Astrocyte of the hippocampus (primary cell): ENCODE data around the gene RAPGEF2.

Source experiments
- DNase-seq: peaks from one replicate; pipeline ENCODE4 v3.0.0; 2011; ENCODE audit warnings: low read depth, low spot score

The RAPGEF2 gene

DNA sequence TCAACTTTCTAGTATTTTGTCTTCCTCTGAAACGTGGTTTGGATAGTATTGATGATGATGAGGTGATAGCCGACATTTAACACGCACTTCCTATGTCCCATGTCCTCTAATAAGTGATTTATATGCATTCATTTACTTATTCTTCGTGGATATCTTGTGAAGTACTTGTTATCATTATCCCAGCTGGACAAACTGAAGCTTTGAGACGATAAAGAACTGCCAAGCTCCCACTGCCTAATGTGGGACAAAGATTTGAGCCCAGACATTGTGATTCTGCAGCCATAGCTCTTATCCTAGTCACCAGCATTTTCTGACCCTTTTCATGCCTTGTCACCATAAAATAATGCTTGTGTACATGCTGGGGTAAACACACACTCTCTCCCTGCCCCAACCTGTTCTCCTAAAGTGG is 92.5 kb downstream of the RAPGEF2 start:
- no peak for DNase-seq

DNA sequence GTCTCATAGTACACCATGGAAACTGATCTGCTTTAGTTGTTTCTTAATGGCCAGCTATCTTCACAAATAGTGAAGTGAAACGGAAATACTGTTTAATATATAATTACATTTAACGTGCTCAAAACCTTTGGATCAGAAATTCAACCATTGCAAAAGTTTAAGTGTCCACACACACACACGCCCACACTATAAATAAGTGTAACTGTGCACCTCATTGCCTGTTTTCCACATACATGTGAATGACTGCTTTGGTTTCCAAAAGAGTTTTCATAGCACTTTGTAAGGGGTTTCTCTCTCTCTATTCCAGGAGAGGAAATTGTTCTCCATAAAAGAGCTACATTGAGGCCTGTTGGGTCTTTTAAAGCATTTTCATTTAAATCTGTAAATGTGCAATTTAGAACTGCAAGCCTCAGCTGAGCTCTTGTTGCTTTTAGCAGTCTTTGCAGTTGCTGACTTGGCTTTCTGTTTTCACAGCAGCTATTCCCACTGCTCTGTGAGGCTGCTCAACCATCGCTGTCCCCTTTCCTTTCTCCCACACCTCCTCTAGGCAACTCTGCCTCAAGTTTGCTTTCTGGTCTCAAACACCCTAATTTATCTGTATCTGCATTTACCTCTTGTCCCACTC is 94.5 kb downstream of the RAPGEF2 start:
- DNase-seq, result peak; percentile 22

DNA sequence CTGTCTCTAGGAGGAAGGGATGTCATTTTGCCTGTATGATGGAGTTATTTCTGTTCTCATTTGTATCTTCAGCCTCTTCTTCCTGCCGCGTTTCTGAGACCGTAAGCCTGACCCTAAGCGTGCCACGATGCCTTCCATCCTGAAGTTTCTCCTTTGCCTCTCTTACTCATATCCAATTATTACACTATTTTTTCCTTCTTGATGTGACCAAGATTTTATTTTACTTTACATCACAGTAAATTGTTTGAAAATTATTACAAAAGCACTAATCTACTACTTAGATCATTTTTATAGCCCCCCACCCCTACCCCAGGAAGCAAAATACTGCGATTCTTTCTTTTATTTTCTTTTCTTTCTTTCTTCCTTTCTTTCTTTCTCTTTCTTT is 95.0 kb downstream of the RAPGEF2 start:
- peak; percentile 13 for DNase-seq

DNA sequence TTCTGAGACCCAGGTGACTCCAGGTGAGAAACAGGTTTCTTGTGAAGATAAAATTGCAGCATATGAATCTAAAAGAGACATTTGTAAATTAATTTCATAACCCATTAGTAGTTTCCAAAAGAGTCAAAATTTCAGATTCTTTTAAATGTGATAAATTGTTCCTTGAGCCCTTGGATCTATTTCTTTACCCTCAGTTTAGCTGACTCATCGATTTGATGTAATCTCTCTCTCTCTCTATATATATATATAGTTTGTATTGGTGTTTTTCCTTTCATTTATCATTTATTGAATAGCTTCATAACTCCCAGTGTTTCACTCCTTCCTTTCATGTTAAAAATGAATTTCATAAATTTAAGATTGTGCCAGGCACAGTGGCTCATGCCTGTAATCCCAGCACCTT is 96.9 kb downstream of the RAPGEF2 start:
- DNase-seq, result no peak

DNA sequence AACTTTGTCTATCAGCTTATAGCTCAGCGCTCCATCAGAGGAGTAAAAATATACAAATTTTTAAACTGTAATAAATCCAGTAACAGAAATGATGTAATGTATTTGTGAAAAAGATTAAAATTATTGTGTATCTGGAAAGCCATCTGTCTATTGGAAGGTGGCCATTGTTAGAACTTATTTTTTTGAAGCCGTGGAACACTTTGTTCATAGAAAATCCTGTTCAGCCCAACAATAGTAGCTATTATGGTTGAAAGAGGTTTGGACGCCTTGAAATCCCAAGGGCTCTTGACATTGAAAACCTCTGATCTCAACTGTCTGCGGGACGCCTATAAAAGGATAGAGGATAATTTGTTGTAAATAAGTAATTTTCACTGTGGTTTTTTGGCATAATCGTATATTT is 98.3 kb downstream of the RAPGEF2 start:
- DNase-seq, result no peak

DNA sequence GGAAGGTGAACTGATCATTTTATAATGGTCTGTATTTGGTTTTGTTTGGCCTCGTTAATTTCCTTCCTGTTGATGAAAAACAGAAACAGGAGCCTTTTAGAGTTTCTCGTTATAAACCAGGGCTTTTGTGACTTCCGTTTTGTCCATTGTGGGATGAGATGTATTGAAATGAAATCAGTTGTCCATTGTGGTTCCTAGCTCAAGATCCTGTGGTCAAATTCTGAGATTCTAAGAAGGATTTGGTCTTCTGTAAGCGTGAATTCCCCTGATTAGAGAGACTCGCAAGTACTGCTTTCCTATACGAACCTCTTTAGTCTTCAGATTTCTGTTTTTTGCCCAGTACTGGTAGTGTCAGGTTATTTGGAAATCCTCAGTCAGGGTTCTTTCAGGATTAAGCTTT is 101.7 kb downstream of the RAPGEF2 start:
- DNase-seq, result peak; percentile 48

DNA sequence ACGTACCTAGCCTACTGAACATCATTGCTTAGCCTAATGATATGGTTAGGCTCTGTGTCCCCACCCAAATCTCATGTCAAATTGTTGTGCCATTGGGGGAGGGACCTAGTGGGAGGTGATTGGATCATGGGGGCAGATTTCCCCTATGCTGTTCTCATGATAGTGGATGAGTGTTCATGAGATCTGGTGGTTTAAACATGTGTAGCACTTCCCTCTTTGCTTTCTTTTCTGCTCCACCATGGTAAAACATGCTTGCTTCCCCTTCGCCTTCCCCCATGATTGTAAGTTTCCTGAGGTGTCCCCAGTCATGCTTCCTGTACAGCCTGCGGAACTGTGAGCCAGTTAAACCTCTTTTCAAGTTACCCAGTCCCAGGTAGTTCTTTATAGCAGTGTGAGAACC is 102.6 kb downstream of the RAPGEF2 start:
- DNase-seq, result no peak

DNA sequence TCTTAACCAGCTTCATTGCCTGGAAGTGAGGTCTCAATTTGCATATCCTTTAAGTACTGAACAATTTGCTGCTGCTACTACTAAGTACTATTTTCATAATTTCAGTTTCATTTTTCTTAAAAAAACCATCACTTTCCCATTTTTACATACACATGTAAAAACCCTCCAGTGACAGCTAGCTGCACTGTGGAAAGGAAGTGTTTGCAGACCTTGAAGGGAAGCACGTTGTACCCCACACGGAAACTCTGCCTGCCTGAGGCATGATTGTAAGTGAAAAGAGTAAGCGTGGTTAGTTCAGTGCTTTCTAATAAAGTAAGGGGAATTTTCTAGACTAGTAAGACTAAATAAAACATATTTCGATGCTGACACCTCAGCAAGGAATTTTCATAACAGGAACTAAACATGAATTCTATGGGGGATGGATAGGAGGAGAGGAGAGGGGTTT is 103.6 kb downstream of the RAPGEF2 start:
- peak; percentile 33 for DNase-seq

DNA sequence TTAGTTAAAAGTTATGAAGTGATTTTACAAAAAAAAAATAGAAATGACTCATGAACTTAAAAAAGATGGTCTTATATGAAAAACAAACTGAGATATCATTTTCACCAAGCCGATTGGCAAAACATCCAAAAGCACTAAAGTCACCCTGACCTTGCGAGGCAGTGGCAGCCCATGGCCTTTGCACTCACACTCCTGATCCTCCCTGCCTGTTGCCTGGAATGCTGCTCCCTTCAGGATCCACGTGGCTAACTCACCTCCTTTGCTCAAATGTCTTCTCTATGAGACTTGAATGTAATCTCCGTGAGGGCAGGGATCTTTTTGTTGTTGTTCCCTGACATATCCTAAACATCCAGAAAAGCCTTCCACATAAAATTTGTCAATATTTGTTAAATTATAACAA is 106.4 kb downstream of the RAPGEF2 start:
- no peak for DNase-seq

DNA sequence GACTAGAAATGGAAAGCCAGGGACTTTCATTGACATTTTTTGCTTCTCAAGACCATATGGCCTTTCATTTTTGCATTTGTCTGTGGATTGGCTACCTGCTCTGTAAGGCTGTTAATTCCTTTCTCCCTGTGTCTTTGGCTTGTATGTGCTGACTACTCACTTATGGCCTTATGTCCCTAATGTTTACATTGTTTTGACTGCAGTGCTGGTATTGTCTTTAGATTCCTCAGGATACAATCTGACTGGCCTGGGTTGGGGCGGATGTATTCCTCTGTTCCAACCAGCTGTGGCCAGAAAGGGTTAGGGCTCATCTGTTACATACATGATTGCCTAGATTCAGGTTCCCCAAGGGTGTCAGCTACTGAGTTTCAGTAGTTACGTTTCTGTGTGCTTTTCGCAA is 108.1 kb downstream of the RAPGEF2 start:
- DNase-seq, result no peak

DNA sequence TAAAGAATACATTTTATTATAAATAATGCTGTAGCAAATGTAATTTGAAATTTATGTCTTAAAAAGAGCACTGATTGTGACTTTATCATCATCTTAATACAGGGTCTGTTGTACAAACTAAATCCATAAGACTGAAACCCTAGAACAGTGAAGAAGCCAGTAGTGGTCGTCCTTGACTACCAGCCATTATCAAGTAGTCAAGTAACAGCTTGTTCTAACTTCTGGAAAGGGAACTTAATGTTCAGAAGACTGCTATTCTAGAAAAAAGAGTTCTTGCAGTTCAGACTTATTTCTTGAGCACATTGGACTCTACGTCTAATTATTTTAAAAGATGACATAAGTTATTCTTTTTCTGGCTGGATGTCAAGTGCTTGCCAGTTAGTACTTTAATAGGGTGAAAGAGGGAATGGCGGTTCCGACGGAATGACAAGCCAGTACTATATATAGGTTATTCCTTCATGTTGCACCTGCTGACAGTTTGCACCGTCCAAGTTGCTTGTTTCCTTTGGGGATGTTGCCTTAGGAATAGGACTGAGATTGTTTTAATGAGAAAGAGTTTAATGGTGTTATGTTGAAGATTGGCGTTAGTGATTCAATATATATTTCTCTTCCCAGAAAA is 109.9 kb downstream of the RAPGEF2 start:
- no peak for DNase-seq

DNA sequence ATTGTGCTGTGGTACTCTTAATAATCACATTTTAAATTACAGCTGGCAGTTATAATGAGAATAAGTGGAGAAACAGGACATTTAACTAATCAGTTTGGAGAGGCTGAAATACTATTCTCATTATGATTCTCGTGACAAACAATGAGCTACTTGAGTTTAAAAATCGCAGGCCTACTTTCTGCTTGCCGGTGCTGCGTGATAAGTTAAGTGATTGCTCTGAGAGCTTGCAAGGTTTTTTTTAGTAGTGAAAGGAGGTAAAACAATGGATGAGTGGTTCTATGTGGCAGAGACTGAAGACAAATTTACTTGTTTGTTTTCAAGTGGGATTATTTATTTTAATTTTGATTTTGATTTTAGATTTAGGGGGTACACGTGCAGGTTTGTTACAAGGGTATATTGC is 114.0 kb downstream of the RAPGEF2 start:
- DNase-seq, result no peak

DNA sequence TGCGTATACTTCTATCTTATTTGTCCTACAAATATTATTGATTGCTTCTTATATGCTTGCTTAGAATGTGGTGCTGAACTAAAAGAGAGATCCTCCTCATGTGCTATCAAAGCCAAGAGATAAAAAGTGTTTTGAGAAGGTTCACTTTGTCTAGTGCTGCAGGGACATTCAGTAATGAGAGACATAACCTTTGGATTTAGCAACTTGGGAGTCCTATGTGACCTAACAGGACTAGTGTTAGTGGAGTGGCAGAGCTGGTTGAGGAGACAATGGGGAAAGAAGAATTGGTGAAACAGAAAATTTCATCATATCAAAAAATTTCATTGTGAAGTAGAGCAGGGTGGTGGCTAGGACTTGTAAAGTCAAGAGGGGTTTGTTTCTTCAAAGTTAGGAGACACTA is 117.0 kb downstream of the RAPGEF2 start:
- DNase-seq, result no peak

DNA sequence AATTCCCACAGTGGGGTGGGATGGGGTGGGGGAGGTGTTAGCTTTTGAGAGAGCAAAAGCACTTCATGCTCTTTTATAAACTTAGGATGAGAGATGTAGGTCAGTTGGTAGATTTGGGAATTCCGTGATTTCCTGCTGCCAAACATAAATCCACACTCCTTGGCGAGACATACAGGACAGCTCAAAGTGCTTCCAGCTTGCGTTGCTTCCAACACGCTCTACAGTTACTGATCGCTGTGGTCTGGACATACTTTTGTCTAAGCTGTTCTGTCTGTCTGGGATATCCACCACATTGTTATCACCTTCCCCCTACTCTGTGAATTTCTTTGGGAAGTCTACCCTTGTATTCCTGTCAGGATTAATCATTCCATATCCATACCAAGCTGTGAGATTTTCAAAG is 117.5 kb downstream of the RAPGEF2 start:
- DNase-seq, result no peak

DNA sequence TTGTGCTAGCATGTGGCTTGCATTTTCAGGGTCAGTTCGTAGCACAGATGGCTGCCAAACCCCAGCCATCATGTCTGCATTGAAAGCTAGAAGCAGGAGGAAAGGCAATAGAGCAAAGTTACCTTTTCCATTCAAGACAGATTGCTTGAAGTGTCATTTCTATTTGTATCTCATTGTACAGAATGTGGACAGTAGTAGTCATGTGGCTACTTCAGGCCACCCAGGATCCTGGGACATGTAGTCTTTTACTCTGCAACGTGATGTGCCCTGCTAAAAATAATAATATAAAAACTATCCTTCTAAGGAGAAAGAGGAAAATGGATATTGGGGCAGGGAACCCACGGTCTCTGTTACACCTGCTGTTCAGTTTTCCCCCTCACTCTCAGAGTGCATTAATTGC is 118.4 kb downstream of the RAPGEF2 start:
- no peak for DNase-seq

DNA sequence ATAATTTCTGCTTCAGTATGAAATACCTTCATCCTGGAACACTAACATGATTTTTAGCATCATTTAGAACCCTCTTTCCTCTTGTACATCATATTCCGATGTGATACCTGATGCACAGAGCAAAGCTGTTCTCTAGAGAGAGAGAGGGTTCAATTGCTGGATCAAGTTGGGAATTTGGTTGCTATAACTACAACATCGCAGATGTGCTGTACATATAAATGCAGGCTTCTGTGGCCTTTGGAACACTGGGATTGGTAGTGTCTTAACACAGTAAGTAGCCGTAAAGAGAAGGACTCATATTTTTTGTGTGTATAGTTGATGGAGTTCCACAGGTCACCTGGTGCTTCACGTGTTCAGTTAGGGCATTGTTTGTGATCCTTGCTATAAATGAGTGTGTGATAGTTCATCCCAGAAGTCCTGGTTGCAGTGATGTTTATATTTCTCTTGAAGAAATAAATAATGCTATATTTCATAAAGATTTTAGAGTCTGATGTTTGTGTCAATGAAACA is 119.2 kb downstream of the RAPGEF2 start:
- no peak for DNase-seq

DNA sequence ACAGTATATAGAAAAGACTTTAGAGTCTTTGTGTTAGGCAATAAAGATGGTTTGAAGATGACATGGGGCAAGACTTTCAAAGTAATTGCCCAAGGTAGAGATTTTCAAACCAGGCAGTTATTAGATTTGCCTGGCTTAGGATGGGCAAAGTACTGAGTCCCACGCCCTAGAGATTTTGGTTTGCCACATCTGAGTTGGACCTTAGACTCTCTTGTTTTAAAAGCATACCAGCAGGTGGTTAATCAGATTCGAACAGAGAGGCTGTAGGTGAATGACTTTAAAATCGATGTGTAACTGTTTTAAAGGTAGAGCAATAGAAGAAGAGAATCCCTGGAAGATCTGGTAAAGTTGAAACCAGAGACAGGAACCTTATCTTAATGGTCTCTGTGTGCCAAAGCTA is 121.5 kb downstream of the RAPGEF2 start:
- no peak for DNase-seq

DNA sequence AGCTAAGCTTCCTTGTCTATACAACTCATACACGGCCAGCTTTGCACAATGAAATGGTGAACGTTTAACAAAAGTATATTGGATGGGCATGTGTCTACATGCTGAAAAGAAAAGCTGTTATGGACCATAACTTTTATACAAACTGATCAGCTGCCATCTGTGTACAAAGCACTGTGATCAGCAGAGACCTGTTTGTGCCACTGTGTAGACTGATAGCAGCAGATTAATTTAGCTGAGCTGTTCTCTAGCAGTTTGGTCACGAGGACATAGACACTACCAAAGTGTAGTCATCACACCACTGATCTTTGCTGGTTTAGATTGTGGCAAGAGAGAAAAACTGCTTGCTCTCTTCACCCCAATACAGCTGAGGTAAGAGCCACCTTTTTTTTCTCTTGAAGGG is 124.5 kb downstream of the RAPGEF2 start:
- DNase-seq, result peak; percentile 19

DNA sequence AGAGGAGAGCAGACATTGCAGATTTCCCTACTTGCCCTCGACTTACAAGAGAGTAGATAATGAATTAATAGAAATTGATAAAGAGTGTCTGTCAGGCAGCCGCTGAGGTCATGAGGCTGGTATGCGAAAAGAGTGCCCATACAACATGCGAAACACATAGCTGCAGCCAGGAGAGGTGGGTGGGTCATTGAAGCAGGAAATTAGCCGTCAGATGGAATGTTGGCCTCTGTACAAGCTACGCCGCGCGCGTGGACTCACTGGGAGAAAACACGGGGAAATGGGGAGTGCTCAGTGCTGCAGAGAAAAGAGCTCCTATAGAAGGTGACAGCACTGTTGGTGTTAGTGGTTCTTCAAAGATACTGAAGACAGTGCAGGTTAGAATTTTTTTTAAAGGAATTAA is 125.1 kb downstream of the RAPGEF2 start:
- DNase-seq, result peak; percentile 94

DNA sequence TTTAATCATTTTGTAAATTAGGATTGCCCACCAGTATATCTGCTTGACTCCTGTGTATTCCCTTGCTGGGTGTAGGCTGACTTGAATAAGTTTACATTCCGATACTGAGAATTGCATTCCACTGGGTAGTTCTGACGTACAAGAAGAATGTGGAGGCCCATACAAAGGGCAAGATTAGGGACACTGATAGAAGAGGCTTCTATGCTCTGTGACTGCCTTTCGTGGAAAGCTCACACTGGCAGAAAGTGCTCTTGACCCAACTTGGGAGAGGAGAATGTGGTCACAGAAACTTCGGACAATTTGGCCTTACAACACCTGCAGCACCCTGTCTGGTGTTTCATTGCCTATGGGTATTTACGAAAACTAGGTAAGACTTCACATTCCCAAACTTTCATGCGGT is 126.3 kb downstream of the RAPGEF2 start:
- DNase-seq, result peak; percentile 79

DNA sequence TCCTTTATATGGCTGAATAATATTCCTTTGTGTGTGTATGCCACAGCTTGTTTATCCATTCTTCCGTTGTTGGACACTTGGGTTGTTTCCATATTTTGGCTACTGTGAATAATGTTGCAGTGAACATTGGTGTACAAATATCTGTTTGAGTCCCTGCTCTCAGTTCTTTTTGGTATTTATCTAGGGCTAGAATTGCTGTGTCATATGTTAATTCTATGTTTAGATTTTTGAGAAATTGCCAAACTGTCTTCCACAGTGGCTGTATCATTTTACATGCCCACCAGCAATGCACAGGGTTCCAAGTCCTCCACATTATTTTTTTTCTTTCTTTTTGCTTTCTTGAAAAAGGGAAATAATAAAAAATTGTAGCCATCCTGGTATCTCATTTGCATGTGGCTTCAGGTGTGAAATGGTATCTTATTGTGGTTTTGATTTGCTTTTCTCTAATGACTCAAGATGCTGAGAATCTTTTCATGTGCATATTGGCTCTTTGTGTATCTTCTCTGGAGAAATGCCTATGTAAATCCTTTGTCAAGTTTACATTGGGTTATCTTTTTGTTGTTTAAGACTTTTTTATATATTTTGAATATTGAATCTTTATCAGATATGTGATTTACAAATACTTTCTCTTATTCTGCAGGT is 129.7 kb downstream of the RAPGEF2 start:
- no peak for DNase-seq

DNA sequence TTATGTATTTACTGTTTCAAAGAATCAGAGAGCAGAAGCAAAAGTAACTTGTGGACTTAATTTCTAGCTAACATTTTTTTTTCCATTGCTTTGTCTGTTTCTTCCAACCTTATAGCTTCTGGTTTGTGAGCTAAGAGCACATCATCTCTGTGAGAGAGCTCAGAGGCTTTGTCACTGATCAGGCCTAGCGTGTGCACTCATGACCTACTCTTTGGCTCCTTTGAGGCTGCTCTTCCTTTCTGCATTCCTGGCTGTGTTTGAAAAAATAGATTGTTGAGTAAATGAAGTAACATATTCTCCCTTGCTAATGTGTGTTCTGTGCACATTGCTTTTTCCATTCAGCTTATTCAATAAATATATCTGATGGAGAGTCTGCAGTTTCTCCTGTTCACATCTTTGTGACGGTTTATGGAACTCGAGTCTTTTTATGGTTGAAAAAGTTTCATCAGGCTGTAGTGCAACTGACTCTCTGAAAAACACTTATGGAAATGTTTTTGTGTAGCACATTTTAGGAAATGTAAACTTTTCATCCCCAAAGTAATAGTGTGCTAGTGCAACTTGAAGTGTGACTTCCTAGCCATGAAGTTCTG is 133.0 kb downstream of the RAPGEF2 start:
- DNase-seq, result no peak

DNA sequence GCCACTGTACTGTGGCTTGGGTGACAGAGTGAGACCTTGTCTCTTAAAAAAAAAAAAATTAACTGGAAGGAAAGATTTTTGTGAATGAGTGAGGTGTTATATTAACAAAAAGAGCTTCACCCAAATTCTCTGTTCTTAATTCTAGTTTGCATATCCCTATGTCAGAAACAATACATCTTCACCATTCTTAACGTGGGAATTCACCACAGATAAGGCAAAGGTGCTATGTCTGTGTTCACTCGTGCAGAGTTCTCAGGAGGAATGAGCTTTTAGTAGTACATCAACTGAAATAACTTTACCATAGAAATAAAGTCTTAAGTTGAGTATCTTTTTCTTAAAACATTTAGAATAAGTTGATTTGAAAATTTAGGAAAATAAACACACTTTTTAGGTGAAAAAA is 135.1 kb downstream of the RAPGEF2 start:
- no peak for DNase-seq
